SU-DHL-6 (cell line): ENCODE results near the gene PTGER2.

ENCODE experiments used
- H2AFZ ChIP-seq: fragments of 200-600 bp; sonication (generic); 2 replicates; pipeline ENCODE4 v1.6.1; 2014; ENCODE audit warnings: low read depth, mild to moderate bottlenecking, moderate library complexity, mixed read lengths, antibody characterized with exemption, low read length; ENCODE audit not compliant: severe bottlenecking
- H3F3A ChIP-seq: fragments of 200-600 bp; shearing (Covaris generic); 2 replicates; pipeline ENCODE4 v1.6.0; 2016; ENCODE audit warnings: antibody characterized with exemption, mild to moderate bottlenecking; ENCODE audit not compliant: insufficient read depth
- H3K27ac ChIP-seq: fragments of 200-600 bp; sonication (generic); 2 replicates; pipeline ENCODE4 v1.5.1; 2016; ENCODE audit warnings: low read depth, mild to moderate bottlenecking, low read length, moderate library complexity, mixed read lengths
- H3K27me3 ChIP-seq: fragments of 200-600 bp; sonication (generic), shearing (Covaris generic); 2 replicates; pipeline ENCODE4 v1.6.0; 2014; ENCODE audit warnings: mild to moderate bottlenecking, low read length
- H3K36me3 ChIP-seq: fragments of 200-600 bp; sonication (generic); 2 replicates; pipeline ENCODE4 v1.6.1; 2014; ENCODE audit warnings: mild to moderate bottlenecking, low read length, mixed read lengths
- H3K4me2 ChIP-seq: fragments of 300-600, 200-600 bp; shearing (Covaris generic), sonication (generic); 2 replicates; pipeline ENCODE4 v1.6.0; 2014; ENCODE audit warnings: low read length, low read depth, mild to moderate bottlenecking; ENCODE audit not compliant: poor library complexity, severe bottlenecking
- H3K4me3 ChIP-seq: fragments of 200-600 bp; sonication (generic); 2 replicates; pipeline ENCODE4 v1.5.1; 2014; ENCODE audit warnings: antibody characterized with exemption, low read length, mild to moderate bottlenecking, mixed read lengths; ENCODE audit not compliant: insufficient read depth, poor library complexity, severe bottlenecking
- H3K79me2 ChIP-seq: fragments of 200-600 bp; sonication (generic); 2 replicates; pipeline ENCODE4 v1.6.1; 2014; ENCODE audit warnings: mild to moderate bottlenecking, low read length, moderate library complexity; ENCODE audit not compliant: insufficient read depth
- H3K9ac ChIP-seq: fragments of 200-600 bp; sonication (generic); 2 replicates; pipeline ENCODE4 v1.7.0; 2014; ENCODE audit warnings: mild to moderate bottlenecking, low read length
- H3K9me2 ChIP-seq: fragments of 200-600 bp; sonication (generic); replicated peaks from 2 replicates; pipeline ENCODE4 v1.6.1; 2014; ENCODE audit warnings: low read length; ENCODE audit not compliant: insufficient read depth
- H3K9me3 ChIP-seq: fragments of 200-600 bp; sonication (generic); 2 replicates; pipeline ENCODE4 v1.6.1; 2014; ENCODE audit warnings: low read length, mixed read lengths; ENCODE audit not compliant: insufficient read depth
- H4K20me1 ChIP-seq: fragments of 200-600 bp; sonication (generic); 2 replicates; pipeline ENCODE4 v1.6.1; 2014; ENCODE audit warnings: low read depth, mild to moderate bottlenecking, antibody characterized with exemption, low read length, moderate library complexity, mixed read lengths
- CTCF ChIP-seq: fragments of 200-600 bp; sonication (generic); IDR thresholded peaks from one replicate; pipeline ENCODE4 v1.5.1; 2017; ENCODE audit warnings: antibody characterized with exemption, mild to moderate bottlenecking, low read length, moderate library complexity; ENCODE audit not compliant: insufficient read depth, poor library complexity, severe bottlenecking
- EZH2phosphoT487 ChIP-seq: fragments of 200-600 bp; sonication (generic), shearing (Covaris generic); conservative IDR thresholded peaks from 2 replicates; pipeline ENCODE4 v1.6.1; 2018; ENCODE audit warnings: mild to moderate bottlenecking, antibody characterized with exemption, low read length, moderate library complexity, mixed read lengths

The PTGER2 gene

GRCh38 chr14:52325126-52325525 is 11.0 kb downstream of the PTGER2 start:
- Histone ChIP-seq H4K20me1 (no peaks in the 10 kb centered on the region), H3K27me3 (no peaks in the 10 kb centered on the region), H3F3A (no peaks in the 10 kb centered on the region), H2AFZ (no peak overlapping the region), H3K9me2 (no peaks in the 10 kb centered on the region), H3K9ac (no peak overlapping the region), H3K9me3 (no peaks in the 10 kb centered on the region), H3K4me2 (no peak overlapping the region), H3K36me3 (no peaks in the 10 kb centered on the region), H3K27ac (no peak overlapping the region), H3K4me3 (no peak overlapping the region), H3K79me2 (no peaks in the 10 kb centered on the region)
- no peak for TF ChIP-seq EZH2phosphoT487
- no peak for TF ChIP-seq CTCF

GRCh38 chr14:52325630-52326029 is 11.5 kb downstream of the PTGER2 start:
- Histone ChIP-seq H3K4me3 (no peak overlapping the region), H3K9me3 (no peaks in the 10 kb centered on the region), H3K27me3 (no peaks in the 10 kb centered on the region), H3K4me2 (no peak overlapping the region), H3F3A (no peaks in the 10 kb centered on the region), H3K79me2 (no peaks in the 10 kb centered on the region), H2AFZ (no peak overlapping the region), H3K36me3 (no peaks in the 10 kb centered on the region), H4K20me1 (no peaks in the 10 kb centered on the region), H3K27ac (no peak overlapping the region), H3K9ac (no peak overlapping the region), H3K9me2 (no peaks in the 10 kb centered on the region)
- TF ChIP-seq EZH2phosphoT487 (no peak), CTCF (no peak)

GRCh38 chr14:52327374-52328226 is 13.5 kb downstream of the PTGER2 start:
- H3K79me2 ChIP-seq, result no peaks in the 10 kb centered on the region
- TF ChIP-seq EZH2phosphoT487, result no peak
- TF ChIP-seq CTCF, result no peak
- no peaks in the 10 kb centered on the region for H3K9me2 ChIP-seq
- H4K20me1 ChIP-seq, result no peaks in the 10 kb centered on the region
- H3K4me2 ChIP-seq, result no peak overlapping the region
- no peaks in the 10 kb centered on the region for H3K36me3 ChIP-seq
- no peaks in the 10 kb centered on the region for H3F3A ChIP-seq
- no peak overlapping the region for H3K9ac ChIP-seq
- no peaks in the 10 kb centered on the region for H3K27me3 ChIP-seq
- H3K27ac ChIP-seq, result no peak overlapping the region
- no peak overlapping the region for H2AFZ ChIP-seq
- no peak overlapping the region for H3K4me3 ChIP-seq
- no peaks in the 10 kb centered on the region for H3K9me3 ChIP-seq
